GM06990 (cell line): ENCODE measurements around the gene ATL3.

ENCODE experiments used
- DNase-seq: peaks from one replicate; pipeline ENCODE4 v3.0.0-alpha.2; 2011; ENCODE audit not compliant: insufficient read length; ENCODE audit errors: extremely low read depth
- H3K27me3 ChIP-seq: replicated peaks from 2 replicates; pipeline ENCODE4 v1.6.0; 2011; ENCODE audit warnings: low read length; ENCODE audit not compliant: control insufficient read depth, insufficient read depth
- H3K36me3 ChIP-seq: 2 replicates; pipeline ENCODE4 v1.5.1; 2011; ENCODE audit warnings: low read length; ENCODE audit not compliant: control insufficient read depth, insufficient read depth
- H3K4me3 ChIP-seq: replicated peaks from 2 replicates; pipeline ENCODE4 v1.5.1; 2011; ENCODE audit warnings: low read depth, mild to moderate bottlenecking, control low read depth, low read length
- TF ChIP-seq, protein P1 (sequence below): IDR thresholded peaks from 2 replicates; pipeline ENCODE4 v1.5.1; 2011; ENCODE audit warnings: low read length, control low read depth, mild to moderate bottlenecking, inconsistent platforms; ENCODE audit not compliant: insufficient read depth, poor library complexity, severe bottlenecking

ATL3 gene, protein sequence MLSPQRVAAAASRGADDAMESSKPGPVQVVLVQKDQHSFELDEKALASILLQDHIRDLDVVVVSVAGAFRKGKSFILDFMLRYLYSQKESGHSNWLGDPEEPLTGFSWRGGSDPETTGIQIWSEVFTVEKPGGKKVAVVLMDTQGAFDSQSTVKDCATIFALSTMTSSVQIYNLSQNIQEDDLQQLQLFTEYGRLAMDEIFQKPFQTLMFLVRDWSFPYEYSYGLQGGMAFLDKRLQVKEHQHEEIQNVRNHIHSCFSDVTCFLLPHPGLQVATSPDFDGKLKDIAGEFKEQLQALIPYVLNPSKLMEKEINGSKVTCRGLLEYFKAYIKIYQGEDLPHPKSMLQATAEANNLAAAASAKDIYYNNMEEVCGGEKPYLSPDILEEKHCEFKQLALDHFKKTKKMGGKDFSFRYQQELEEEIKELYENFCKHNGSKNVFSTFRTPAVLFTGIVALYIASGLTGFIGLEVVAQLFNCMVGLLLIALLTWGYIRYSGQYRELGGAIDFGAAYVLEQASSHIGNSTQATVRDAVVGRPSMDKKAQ

DNA sequence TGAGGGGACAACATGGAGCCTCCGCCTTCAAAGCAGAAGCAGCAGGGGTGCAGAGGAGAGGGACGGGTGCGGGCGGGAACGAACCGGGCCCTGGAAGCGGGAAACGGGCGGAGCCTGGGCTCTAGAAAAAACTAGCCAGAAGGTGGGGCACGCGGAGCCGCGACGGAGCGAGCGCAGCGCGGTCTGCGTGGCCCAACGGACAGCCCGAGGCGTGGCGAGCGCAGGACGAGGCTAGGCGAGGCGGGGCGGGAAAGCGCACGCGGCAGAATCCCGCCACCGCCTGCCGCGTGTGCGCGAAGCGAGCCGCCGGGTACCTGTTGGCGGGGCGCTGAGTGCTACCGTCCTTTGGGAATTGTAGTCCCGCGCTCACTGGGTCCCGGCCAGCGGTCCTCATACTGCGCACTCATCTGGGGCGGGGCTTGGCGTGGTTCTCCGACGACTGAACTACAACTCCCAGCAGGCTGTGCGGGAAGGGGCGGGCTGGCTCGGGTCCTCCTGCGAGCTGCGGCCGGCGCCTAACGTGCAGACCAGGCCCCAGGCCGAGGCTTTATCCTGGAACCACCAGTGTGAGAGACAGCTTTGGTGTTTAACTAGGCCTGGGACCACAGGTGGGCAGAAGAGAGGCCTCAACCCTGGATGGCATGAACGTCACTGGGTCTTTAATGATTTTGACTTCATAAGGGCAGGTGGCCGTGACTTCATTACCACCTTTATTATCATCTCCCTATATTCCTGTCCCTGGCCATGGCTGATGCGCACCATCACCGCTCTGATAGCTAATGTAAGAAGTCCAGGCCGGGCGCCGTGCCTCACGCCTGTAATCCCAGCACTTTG lies at the start of gene ATL3:
Gene ATL3, minus strand, starts transcription at position 55 of the 834 bp plus-strand sequence. Its CDS starts 41 bp downstream, at position 14.
- peak; percentile 95 for DNase-seq
- Histone ChIP-seq H3K27me3 (no peaks in the 10 kb centered on the region), H3K36me3 (no peaks in the 10 kb centered on the region; the same call in 1 of the 2 replicates), H3K4me3 (peak within 1 kb of the TSS; percentile 82)
- TF ChIP-seq, protein P1, sequence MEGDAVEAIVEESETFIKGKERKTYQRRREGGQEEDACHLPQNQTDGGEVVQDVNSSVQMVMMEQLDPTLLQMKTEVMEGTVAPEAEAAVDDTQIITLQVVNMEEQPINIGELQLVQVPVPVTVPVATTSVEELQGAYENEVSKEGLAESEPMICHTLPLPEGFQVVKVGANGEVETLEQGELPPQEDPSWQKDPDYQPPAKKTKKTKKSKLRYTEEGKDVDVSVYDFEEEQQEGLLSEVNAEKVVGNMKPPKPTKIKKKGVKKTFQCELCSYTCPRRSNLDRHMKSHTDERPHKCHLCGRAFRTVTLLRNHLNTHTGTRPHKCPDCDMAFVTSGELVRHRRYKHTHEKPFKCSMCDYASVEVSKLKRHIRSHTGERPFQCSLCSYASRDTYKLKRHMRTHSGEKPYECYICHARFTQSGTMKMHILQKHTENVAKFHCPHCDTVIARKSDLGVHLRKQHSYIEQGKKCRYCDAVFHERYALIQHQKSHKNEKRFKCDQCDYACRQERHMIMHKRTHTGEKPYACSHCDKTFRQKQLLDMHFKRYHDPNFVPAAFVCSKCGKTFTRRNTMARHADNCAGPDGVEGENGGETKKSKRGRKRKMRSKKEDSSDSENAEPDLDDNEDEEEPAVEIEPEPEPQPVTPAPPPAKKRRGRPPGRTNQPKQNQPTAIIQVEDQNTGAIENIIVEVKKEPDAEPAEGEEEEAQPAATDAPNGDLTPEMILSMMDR: peak; percentile 19

GRCh38 chr11:63720611-63721010 lies 49.4 kb upstream of the ATL3 start:
- Histone ChIP-seq H3K4me3 (no peak overlapping the region), H3K27me3 (no peaks in the 10 kb centered on the region), H3K36me3 (no peaks in the 10 kb centered on the region)
- DNase-seq: no peak
- TF ChIP-seq, protein P1: no peak

GRCh38 chr11:63719987-63720386 lies 48.8 kb upstream of the ATL3 start:
- H3K4me3 ChIP-seq: no peak overlapping the region
- TF ChIP-seq, protein P1: no peak
- no peaks in the 10 kb centered on the region for H3K27me3 ChIP-seq
- H3K36me3 ChIP-seq: no peaks in the 10 kb centered on the region
- no peak for DNase-seq

DNA sequence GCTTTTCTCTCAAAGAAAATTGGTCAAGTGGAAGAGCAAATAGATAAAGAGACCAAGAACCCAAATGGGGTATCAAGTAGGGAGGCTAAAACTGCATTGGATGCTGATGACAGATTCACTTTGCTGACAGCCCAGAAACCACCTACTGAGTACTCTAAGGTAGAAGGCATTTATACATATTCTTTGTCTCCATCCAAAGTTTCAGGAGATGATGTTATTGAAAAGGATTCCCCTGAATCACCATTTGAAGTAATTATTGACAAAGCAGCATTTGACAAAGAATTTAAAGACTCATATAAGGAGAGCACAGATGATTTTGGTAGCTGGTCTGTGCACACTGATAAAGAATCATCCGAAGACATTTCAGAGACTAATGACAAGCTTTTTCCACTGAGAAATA lies 47.8 kb upstream of the ATL3 start:
- H3K27me3 ChIP-seq: no peaks in the 10 kb centered on the region
- H3K36me3 ChIP-seq: no peaks in the 10 kb centered on the region
- TF ChIP-seq, protein P1: no peak

GRCh38 chr11:63716046-63716445 lies 44.9 kb upstream of the ATL3 start:
- TF ChIP-seq, protein P1: no peak
- H3K36me3 ChIP-seq: no peaks in the 10 kb centered on the region
- H3K27me3 ChIP-seq: no peaks in the 10 kb centered on the region
- DNase-seq: no peak
- H3K4me3 ChIP-seq: no peak overlapping the region

More for the DNA sequence above, 47.8 kb upstream of the ATL3 start:
- DNase-seq: no peak
- H3K4me3 ChIP-seq: no peak overlapping the region
